Stimulated activated CD4-positive, alpha-beta T cell treated with anti-CD3 and anti-CD28 coated beads, TNF-alpha, amount 100 ng/mL, for 48 hours (primary cell): Measurements from ENCODE around the gene RTL5.
A peak's percentile ranks its signal among the peaks of the same experiment; 100 is the strongest.
"Not testable (repeated sequence)": the region's sequence is repeated elsewhere in the genome, so short reads cannot be mapped to it uniquely, and the experiment has no call there.

ENCODE experiments used
- DNase-seq, 3 donors: peaks; one replicate each; pipeline ENCODE4 v3.0.0-alpha.2; 2020; ENCODE audit warnings: low read depth in 3 of 3

RTL5 gene

DNA sequence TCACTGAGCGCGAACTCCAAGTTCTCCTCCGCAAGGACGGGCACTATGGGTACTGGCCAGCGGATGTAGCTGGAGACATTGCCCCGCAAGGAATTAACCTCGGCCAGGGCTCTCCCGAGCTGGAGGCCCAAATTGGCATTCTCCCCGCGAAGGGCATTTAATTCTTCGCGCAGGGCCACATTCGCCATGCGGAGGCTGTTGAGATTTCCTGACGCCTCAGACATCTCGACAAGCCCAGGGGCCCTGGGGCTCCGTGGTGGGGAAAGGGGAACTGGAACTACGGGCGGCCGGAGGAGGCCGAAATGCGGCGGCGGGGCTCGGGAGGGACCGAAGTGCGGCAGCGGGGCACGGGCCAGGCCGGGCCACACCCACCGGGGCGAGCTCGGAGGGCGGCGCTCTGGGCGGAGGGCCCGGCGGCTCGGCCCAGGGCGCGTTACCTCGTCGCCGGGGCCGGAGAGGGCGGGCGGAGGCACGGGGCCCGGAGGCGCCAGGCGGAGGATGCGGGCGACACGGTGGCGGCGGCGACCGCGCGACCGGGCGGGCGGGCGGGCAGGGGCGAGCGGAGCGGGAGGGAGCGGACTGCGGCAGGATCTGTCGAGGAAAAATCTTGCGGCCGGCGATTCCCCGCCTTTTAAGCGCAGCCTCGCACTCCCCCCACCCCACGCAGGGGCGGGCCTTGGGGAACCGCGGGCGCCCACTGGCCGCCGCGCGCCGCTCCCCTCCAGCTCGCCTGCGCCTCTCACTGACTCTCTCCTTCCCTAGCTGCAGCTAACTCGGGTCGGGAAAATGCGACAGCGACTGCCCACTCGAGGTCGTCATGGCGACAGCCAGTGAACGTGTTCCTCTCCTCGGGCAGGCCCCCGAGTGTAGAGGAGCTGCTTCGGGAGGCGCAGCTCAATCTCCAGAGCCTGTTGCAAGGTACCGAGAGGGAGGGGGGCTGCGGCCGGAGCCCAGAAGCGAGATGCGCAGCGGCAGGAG lies at the start of gene RTL5:
Gene RTL5 (minus strand): TSS at position 599 of the 978 bp plus-strand sequence.
- DNase-seq, result peak in 2 of 3 donors; percentile 10 to 33

- DNase-seq, result no peak
These were observed 48.8 kb upstream of the RTL5 start for GRCh38 chrX:72180539-72180938.

DNA sequence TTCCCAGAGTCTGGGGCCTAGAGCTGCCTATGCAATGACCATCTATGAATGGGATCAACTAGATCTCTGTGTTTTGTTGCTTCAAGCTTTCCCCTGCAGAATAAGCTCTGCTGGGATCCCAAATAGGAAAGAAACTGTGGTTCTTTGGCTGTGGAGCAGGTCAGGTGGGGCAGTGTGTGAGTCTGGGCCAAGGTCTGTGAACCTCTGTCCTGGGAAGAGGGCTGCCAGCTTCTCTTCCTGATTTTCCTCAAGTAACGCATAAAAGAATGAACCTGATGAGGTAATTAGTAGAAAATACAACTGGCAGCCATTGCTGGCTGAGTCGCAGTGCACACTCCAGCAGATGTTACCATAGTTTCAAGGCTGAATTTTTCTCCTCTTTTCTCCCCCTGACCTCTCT lies 45.3 kb upstream of the RTL5 start:
- no peak for DNase-seq

DNA sequence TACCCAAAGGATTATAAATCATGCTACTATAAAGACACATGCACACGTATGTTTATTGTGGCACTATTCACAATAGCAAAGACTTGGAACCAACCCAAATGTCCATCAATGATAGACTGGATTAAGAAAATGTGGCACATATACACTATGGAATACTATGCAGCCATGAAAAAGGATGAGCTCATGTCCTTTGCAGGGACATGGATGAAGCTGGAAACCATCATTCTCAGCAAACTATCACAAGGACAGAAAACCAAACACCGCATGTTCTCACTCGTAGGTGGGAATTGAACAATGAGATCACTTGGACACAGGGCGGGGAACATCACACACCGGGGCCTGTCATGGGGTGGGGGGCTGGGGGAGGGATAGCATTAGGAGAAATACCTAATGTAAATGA lies 44.6 kb upstream of the RTL5 start:
- DNase-seq, result not testable (repeated sequence)

- DNase-seq, result peak in 1 of 3 donors; percentile 8
These were observed 37.5 kb upstream of the RTL5 start for GRCh38 chrX:72169008-72169728.

GRCh38 chrX:72165551-72165950 lies 33.8 kb upstream of the RTL5 start:
- no peak for DNase-seq

- DNase-seq, result no peak
These were observed 28.1 kb upstream of the RTL5 start for GRCh38 chrX:72159769-72160168.

DNA sequence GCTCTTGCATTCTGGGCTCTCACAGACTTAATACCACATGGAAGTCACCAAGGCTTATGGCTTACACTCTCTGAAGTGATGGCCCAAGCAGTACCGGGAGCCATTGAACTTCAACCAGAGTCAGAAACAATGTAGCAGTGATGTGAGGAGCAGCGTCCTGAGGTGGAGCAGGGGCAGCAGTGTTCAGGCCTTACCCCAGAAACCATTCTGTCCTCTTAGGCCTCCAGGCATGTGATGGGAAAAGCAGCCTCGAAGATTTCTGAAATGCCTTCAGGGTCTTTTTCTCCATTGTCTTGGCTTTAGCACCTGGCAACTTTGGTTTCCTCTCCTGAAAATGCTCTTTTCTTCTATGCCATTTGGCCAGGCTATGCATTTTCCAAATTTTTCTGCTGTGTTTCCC lies 27.1 kb upstream of the RTL5 start:
- DNase-seq, result no peak

GRCh38 chrX:72146527-72146926 lies 14.8 kb upstream of the RTL5 start:
- DNase-seq, result no peak

DNA sequence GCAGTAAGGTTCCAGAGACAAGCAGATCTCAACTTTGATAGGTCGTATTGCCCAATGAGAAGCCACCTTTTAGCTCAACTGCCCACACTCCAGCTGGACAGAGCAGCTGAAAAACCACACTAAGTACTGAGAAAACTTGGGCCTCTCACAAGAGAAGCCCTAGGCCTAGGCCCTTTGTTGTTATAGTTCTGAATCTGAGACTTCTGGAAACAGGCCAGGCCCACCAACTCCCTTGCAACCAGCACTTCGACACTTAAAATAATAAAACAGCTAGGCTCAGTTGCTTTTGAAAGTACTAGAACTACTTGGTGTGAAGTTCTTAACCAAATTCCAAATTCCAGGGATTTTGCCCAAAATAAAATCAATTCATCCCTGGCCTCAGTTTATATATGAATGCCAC lies 13.5 kb upstream of the RTL5 start:
- no peak for DNase-seq

- no peak for DNase-seq
These were observed 11.8 kb upstream of the RTL5 start for GRCh38 chrX:72143609-72143907.

DNA sequence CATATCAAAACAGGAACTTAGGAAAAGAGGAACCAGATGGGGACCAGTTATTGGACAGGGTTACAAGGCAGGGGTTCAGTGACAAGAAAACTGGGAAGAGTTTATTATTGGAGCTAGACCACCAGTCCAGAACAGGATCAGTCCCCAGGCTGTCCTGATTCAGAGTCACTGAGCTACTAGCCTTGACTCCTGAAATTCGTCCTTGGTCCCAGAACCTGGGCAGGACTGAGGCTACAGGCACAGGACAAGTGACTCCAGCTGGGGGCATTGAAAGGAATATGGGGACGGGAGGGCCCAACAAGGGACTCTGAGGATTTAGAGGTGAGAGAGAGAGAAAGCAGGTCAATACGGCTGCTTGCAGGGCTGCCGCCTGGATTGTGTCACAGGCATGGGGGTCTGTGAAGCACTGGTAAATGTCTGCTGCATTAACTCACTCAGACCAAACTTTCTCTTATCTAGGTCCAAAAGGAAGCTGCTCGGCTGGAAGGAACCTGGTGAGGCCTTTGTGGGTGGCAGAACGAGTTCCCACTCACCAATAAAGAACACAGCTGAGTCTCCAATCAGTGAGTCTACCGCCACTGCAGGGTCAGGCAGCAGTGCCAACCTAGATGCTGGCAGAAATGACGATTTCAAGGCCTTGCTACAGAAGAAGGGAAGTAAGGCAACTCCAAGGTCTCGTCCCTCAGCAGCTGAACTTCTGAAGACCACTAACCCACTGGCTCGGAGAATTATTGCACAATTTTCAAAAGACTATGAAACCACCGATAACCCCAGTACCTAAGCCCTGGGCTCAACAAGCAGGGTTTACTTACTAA lies 11.3 kb upstream of the RTL5 start:
- DNase-seq, result no peak

- DNase-seq, result no peak
These were observed 10.5 kb upstream of the RTL5 start for GRCh38 chrX:72142094-72142793.

DNA sequence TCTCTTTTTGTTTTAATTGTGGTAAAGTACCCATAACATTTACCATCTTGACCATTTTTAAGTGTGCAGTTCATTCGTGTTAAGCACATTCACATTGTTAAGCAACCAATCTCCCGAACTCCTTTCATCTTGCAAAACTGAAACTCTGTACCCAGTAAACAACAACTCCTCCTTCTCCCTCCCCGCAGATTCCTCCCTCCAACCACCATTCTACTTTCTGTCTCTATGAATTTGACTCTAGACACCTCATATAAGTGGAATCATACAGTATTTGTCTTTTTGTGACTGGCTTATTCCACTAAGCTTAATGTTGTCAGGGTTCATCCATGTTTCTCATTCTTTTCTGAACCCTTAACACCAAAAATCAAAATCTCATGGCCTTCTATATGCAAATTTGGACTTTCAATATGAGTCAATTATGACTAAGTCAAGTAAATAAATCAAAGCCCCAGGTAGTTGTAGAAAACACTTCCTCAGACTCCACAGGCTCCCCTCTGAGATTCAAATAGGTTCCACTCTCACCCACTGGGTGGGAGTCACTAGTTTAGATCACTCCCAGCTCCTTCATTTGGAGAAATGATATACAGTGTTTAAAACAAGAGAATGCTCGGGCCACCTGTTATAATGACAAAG lies 9.8 kb upstream of the RTL5 start:
- DNase-seq, result no peak

DNA sequence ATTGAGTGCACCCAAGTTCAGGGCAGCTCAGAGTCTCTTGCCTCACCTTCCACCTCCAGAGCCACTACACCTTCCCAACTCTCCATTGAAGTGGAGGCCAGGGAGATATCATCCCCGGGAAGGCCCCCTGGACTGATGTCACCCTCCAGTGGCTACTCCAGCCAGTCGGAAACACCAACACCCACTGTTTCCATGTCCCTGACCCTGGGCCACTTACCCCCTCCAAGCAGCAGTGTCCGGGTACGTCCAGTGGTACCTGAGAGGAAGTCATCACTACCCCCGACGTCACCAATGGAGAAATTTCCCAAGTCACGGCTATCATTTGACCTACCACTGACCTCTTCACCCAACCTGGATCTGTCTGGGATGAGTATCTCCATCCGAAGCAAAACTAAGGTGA lies 7.8 kb upstream of the RTL5 start:
- no peak for DNase-seq

DNA sequence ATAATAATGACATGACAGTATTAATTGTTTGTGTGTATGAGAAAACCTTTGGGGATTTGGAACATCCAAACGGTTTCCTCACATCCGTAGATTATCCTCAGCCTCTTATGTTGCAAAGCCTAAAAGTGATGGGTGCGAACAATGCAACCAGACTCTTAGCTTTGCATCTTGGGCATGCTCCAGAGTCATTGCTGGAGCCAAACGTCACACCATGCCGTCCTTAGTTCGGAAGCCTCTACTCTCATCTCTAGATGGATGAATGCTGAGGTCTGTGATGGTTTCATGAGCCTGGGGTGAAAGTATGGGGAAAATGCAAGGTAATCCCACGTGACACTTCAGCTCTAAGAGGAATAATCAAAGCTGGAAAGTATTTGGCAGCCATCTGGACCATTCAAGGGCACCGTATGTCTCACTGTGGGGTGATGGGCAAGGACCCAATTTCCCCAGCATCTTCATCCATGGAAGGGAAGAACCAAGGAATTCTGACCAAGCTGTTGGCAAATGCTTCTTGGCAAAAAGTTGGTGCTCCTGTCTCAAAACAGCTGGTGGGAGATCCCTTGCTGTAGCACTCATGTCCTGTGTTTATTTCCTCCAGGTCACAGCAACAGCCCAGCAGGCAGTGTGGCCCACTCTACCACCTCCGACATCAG lies 6.3 kb upstream of the RTL5 start:
- no peak for DNase-seq

GRCh38 chrX:72133851-72134546 lies 2.3 kb upstream of the RTL5 start:
- DNase-seq, result no peak

GRCh38 chrX:72132456-72132855 lies 741 bp upstream of the RTL5 start:
- DNase-seq, result no peak

DNA sequence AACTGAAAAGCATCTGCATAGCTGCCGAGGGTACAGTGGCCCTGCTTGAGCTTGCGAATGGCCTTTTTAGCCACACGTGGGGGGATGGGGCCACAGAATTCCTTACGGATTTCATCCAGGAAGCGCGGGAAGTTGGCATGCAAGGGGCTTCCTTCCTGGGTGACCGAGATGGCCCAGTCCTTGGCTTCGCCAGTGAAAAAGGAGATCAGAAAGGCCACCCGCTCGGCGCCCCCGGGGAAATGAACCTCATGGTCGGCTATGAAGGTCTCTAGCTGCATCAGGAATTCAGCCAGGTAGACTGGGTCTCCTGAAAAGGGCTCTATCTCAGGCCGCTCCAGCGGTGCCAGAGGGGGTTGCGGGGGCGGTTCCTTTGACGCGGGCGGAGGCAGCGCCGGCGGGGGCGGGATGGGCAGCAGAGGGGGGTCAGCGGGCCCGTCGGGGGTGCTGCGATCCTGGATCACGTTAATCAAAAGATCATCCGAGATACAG lies 909 bp downstream of the RTL5 start:
- DNase-seq, result no peak
